DMS153 (cell line): Measurements from ENCODE around the gene MBP.
"Not testable (repeated sequence)": the region's sequence is repeated elsewhere in the genome, so short reads cannot be mapped to it uniquely, and the experiment has no call there.

Source experiments
- DNase-seq: peaks from one replicate; lab custom pipeline; 2025; lab: John Stamatoyannopoulos, UW

The MBP gene

DNA sequence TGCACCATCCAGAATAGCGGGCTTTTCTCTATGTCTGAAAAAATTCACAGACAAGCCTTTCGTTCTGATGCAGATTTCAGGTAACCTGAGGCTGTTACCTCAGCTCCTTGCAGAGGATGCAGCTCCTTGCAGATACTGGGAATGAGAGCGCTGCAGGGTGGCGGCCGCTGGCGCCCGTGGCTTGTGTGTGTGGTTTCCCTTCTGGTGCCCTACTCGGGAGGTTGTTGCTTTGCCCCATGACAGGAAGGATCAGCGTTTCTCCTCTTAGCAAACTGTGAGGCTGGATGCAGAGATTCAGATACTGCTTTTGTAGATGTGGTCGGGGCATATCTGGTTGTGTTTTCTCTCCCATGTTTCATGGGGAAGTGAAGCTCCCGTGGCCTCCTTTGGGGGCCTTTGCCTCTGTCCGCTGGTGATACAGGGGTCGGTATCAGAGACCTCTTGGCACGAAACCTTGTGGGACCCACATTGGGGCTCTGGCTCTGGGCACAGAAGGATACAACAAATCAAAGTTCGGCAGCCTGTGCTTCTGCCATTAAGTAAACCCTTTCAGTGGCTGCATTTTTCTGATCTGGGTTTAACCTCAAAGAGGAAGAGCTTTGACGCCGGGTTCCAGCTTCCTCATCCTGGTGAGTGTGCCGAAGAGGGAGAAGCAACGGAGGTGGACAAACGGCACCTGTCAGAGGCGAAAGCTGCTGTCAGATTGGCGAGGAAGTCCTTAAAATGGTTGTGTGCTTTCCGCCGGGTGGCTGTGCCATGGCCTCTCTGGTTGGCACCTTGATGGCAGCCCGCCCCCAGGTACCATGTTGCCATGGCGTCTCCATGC is 127.8 kb downstream of the MBP start:
- no peak for DNase-seq

DNA sequence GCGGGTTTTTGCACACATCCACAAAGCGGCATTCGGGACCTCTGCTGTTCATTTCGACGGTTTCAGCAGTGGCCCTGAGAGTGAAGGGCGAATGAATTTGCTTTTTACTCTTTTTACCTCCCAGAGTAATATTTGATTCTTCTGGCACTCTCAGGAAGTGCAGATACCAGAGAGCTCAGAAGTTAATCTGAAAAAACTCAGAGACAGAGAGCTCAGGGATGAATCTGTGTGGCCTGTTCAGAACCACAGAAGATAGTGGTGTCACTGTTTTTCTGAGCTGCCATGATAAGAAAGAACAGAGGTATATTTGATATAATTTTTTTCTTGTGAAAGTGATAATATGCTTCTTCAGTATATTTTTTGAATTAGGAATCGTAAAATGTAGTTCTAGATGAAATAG is 129.3 kb downstream of the MBP start:
- DNase-seq, result no peak

DNA sequence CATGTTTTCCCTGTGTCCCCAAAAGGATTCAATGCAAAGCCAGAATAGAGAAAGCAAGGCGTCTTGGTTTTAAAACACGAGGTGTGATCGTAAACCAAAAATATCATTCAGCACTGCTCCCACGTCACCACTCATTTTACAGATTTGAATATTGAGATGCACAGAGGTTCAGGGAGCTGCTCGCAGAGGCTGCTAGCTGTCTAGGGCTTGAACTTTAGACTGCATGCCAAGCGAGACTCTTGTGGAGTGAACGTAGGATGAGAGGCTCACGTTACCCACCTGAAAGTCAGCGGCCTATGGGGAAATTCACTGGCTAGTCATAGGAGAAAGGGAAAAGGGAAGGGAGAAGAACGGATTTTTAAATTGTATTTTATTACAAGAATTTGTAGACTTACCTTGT is 130.1 kb downstream of the MBP start:
- DNase-seq, result no peak

DNA sequence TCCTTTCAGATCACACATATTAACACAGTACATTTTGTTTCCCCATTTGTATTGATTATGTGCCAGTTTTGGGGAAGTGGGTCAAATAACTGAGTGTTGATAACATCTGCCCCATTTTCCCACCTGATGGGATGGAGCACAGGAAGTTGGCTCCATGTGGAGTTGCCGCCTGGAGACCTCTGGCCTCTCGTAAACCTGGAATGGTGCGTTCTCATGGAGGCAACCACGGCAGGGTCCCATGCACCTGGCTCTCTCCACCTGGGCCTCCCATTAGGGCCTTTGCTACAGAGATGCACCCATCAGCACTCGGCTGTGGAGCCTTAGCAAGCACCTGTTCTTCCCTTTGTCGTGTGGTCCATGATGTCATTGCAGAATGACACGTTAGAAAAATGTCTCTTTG is 130.6 kb downstream of the MBP start:
- DNase-seq, result no peak

DNA sequence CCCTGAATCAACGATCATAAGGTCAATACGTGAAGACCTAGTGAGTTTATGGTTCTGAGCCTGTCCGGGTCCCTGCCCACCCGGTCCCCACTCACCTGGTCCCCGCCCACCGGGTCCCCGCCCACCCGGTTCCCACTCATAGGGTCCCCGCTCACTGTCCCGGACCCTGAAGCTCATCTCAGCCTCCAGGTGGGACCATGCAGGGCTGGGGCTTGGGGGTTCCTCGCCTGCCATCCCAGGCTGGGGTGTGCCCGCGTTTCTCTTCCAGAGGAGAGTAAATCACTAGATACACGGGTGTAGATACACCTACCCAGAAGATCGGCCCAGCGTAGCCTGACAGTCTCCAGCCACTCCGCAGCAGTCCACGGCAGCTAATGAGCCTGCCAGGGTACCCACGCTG is 131.5 kb downstream of the MBP start:
- DNase-seq, result no peak

DNA sequence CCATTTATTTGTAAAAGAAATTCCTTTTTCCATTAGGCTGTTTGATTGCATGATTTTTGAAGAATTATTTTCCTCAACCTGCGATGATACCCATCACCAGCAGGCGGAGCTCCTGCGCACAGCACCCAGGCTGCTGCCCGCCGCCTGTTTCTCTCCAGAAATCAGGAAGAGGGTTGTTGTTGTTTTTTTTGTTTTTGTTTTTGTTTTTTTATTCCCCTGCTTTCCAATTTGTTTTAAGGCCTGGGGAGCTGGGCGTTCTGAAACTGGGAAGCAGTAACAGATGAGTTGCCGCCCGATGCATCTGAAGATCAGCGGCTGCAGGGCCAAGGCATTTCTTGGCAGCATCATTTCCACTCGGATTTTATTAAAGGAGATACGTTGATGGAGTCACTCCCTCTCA is 132.1 kb downstream of the MBP start:
- DNase-seq, result no peak

DNA sequence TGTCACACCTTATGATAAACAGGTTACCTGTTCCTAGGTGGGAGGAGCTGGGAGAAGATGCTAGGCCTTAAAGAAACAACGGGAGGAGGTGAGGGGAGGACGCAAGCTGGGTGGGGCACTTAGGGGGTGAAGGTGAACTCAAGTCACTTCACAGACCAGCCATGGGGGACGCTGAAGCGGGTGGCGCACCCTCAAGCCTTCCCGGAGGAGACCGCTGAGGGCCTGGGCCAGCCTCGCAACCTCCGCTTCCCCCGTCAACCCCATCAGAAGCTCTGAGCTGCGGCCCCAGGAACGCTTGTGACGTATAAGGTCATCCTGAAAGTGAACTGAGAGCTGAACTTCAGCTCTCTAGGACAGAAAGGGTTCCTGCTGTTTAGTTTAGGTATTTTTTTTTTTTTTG is 133.5 kb downstream of the MBP start:
- no peak for DNase-seq

DNA sequence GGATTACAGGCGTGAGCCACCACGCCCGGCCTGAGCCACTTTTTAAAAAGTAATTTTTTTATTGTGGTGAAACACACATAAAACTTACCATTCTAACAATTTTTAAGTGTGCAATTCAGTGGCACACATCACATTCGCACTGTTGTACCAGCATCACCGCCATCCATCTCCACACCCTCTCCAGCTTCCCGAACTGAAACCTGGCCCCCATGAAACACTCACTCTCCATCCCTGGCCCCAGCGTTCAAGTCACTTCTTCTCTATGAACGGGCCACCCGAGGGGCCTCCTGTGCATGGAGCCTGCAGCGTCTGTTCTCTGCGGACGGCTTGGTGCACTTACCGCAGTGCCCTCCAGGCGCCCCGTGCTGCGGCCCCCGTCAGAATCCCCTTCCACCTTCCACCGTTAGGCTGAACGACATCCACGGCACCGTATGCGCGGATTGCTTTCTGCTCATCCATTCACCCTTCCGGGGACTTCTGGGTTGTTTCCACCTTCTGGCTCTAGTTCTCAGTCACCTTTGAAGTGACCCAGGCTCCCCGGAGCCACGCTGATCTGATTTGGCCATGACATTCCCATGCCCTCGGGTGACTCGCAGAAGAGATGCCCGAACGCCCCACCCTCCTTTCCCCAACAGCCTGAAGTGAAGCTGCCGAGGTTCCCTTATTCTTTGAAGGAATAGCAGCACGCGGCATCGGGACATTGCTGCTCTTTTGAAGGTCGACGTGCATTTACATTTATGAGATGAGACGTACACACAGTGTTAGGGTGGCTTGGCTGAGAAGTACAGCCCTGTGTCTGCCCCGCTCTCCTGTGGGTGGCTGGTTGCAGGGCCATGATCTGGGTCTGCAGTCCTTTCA is 134.4 kb downstream of the MBP start:
- no peak for DNase-seq

DNA sequence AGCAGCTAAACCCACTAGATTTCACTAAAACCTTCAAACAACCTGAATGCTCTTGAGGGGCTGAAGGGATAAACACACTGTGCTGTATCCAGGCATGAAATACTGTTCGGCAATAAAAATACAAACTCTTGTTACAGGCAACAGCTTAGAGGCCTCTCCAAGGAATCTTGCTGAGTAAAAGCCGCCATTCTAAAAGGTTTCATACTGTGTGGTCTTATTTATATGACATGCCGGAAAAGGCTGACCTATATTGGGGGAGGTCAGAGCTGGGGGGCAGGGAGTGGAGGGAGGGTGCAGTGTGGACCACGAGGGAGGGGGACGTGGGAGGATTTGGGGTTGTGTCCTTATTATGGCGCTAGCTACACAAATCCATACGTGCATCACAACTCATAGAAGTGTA is 136.2 kb downstream of the MBP start:
- DNase-seq, result no peak

DNA sequence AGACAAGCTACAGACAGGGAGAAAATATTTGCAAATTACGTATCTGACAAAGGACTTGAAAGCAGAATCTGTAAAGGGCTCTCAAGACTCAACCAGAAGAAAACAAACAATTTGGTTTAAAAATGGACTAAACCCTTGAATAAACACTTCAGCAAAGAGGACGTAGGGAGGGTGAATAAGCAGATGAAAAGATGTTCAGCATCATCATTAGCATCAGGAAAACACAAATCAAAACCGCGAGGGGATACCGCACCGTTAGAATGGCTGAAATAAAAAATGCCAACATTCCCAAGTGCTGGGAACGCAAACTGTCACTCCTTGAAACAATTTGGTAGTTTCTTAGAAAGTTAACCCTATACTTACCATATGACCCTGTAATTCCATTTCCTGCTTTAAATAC is 136.7 kb downstream of the MBP start:
- no peak for DNase-seq

DNA sequence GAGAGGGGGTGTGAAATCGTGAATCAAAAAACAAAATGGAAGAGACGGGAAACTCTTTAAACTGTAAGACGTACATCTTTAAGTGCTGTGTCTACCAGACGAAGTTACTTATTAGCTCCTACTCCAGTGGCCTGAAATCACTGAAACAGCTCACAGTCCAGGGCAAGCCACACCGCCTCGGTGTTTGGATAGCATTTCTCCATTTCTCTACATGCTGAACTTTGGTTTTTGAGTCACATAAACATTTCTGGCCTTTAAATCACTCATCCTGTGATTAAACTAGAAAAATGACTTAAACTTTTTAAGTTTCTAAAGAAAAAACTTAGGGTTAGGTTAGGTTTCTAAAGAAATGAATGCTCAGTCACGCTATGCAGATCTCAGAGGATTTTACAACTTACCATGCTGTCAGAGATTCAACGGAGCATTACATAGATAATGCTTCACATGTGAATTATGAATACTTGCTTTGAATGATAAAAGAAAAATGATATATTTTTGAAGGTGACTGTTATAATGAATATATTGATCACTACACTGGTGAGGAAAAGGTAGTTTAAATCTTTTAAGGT is 138.4 kb downstream of the MBP start:
- no peak for DNase-seq

DNA sequence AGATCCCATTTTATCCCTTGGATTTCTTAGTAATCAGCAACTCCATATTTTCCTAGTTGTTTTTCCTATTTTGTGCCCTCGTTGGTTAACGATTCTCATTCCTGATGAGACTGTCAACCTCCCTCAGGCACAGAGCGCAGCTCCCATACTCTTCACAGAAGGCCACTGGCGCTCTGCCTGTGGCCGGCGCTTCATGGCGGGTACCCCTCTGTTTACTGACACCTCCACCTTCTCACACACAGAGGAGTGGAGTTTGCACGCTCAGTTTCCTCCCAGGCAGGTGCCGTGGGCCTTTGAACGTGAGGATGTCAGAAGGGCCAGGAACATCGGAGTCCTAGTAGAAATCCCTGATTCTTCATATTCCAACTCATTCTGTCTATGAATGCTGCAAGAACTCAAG is 139.0 kb downstream of the MBP start:
- DNase-seq, result no peak

DNA sequence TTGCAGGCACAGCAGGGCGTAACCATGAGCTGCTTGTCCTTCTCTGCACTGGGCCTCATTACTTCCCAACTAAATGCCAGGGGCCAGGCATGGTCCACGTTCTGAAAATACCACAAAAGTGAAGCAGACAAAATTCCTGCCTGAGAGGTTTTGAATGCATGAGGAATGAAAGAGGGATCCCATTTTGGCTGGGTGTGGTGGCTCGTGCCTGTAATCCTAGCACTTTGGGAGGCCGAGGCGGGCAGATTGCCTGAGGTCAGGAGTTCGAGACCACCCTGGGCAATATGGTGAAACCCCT is 139.5 kb downstream of the MBP start:
- DNase-seq, result no peak

DNA sequence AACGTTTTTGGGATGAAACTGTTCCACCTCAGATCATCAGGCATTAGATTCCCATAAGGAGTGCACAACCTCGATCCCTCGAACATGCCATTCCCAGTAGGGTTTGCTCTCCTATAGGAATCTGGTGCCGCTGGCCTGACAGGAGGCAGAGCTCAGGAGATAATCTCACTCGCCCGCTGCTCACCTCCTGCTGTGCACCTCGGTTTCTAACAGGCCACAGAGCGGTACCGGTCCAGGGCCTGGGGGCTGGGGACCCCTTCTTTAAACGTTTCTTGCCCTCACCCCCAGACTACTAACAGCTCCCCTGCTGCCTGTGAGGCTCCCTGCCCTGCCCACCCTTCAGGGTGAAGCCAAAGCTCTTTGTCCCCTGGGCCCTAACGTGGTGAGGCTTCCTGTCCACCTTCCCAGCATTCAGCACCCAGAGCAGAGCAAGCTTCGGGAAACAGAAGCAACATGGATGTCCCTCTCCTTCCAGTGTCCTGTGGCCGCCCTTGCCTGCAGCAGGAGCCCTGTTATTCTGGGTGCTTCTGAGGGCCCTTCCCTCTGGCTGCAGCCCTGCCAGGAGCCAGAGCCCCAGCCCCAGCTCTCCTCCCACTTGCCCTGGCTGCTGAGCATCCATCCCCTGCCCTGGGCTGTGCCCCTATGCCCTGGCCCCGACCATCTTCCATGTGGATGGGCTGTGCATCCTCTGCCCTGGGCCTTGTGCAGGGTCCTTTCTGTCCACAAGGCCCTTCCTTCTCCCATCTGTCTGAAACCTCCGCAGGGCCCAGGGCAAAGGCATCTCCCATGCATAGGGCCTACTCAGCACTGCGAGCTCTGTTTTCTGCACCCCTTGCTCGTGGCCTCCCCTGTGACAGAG is 140.1 kb downstream of the MBP start:
- DNase-seq, result no peak

DNA sequence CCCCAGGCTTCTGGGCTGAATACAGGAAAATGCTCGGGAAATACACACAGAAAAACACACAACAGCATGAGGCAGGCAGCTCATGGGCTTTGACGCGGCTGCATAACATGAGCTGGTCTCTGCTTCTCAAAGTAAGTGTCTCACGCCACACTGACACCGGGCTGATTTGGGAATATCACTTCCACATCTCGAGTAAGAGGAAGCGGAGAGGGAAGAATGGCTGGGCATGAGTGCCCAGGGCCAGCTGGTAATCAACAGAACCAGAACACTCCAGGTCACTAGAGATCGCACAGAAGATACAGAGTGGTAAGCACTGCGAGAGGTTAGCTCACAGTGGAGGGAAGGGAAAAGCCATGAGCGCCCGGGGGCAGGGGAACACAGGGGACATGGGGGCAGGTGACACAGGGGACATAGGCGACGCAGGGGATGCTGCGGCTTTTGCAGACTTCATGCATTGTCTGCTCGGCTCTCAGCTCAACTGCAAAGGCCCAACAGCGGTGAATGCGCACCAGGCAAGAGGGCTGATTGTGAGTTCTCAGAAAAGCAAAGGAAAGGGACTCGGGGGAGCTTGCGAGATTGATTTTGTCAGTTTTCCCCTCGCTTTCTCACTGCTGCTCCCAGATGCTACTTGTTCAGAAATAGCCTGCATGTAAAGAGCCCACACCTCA is 141.4 kb downstream of the MBP start:
- no peak for DNase-seq

DNA sequence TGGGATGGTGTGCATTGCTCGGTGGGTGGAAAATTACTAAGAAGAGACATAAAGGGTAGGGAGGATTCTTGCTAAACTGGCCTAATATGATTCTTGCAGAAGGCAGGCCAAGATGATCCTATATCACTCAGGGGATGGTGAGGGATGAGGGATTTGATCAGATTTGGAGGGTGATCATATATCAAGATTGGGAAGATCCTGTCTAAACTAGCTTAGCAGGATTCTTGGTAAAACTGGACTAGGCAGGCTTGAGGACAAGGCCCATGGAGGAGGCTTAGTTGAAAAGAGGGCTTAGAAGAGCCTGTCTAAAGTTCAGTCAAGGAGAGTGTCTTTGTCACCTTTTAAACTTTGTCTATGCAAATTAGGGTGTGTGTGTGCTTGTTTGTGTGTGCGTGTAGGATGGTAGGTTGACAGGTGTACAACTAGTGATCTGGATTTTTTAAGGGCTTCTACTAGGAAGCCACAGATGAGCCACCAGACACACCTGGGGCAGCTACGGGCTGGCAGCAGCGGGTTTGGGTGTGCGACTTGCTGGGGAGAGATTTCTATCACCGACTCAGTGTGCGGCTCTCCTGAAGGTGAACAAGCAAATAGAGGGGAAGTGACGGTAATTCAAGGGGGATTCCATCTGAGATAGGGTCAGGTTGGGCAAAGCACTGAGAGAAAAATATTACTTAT is 142.1 kb downstream of the MBP start:
- not testable (repeated sequence) for DNase-seq

DNA sequence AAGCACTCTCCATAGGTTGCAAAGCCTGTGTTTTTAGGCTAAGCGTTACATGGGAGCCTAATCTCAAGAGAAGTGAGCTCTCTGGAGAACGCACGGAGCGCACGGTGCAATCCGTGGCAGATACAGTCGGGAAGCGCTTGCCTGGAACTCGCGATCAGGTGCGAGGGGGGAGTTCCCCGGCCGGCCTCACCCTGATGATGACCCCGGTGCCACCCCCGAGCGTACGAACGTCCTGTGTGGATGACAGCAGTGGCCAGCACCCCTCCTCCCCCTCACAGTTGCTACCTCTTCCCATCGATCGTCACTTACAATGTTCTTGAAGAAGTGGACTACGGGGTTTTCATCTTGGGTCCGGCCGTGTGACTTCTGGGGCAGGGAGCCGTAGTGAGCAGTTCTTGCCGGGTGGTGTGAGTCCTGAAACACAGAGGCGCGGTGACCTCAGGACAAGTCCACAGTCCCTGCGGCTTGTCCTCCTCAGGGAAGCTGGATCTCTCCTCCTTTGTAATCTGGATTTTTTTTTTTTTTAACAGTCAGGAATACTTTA is 142.9 kb downstream of the MBP start:
- no peak for DNase-seq

DNA sequence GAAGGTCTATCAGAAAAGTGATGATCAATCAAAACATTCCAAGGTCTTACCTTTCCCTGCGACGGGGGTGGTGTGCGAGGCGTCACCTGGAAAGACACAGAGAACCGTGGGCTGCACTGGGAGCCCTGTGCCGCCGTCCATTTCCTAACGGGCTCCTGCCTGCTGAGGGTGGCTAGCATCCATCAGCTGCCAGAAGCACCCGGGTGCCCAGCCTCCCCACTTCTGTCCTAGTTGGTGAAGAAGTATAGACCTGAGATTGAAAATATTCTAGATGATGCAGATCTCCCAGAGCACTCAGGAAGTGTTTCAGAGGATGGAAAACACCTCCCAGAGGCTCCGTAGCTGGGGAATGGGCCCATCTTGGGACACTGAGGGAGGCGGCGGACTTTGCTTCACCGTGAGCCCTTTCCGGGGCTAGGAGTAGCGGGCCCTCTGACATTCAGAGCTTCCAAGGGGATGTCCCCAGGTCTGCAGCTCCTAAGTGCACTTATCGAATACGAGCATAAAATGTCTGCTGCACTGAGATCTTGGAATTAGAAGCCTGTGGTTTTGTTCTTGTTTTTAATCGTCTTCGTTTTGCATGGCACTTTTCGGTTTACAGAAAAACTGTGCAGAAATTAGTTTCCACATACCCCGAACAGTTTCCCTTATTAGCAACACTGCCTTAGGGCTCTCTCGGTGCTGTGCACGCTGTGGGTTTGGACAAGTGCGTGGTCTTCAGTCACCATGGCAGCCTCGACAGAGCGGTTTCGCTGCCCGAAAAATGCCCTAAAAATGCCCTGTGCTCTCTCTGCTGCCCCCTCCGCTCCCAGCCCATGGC is 143.5 kb downstream of the MBP start:
- DNase-seq, result no peak

DNA sequence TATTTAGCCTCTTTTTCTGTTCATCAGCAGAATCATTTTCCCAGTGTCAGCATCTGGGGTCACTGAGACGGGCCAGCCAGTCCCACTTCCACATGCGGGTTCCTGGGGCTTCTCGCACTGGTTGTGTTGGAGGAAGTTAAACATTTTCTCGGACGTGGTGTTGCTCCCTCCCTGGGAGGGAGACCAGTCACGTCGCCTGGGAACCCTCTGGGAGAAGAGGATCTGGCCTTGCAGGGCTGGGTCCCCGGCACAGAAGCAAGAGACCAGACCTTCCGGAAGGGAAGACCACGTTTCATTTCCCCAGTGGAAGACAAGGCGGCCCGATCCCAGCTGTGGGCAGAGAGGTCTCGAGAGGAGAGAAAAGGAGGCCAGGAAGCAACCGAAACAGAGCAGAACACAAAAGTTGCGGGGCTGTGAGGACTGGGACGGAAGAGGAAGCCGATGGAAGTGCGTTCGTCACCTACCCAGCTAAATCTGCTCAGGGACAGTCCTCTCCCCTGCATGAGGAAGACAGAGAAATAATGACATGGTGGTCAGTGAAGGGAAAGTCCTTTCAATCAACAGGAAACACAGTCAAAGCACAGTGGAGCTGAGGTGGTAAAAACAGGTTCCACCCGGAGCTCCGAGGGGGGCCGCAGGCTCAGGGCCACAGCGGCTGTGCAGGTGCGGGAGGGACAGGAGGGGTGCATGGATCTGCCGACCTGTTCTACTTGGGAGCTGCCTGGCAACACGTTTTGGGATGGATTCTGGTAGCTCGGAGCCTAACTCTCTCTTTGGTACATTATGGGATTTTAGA is 144.4 kb downstream of the MBP start:
- no peak for DNase-seq
